Thymus (tissue), 11 donors: ENCODE results near the gene PDIA4. TPM values are rescaled to one million over a fixed set of nuclear protein-coding genes. Genes with fewer than 3 reads are reported as not detected.
A peak's percentile ranks its signal among the peaks of the same experiment; 100 is the strongest.

Experiments used
- DNase-seq, 9 donors: peaks; one replicate each; pipeline ENCODE4 v3.0.0-alpha.2; 2013; ENCODE audit warnings: low spot score in 9 of 9, low read depth in 6 of 9, missing footprints in 1 of 9
- H3K27ac ChIP-seq, 2 donors: one replicate each; pipeline ENCODE4 v1.5.1; 2013; ENCODE audit warnings: control low read depth in 1 of 2, low read depth in 1 of 2, low read length in 1 of 2, mild to moderate bottlenecking in 1 of 2, moderate library complexity in 1 of 2
- H3K27me3 ChIP-seq, 2 donors: one replicate each; pipeline ENCODE4 v1.5.1; 2013; ENCODE audit warnings: low read length in 1 of 2; ENCODE audit not compliant: control insufficient read depth in 2 of 2, insufficient read depth in 1 of 2
- H3K36me3 ChIP-seq, 2 donors: one replicate each; pipeline ENCODE4 v1.5.1; 2013; ENCODE audit warnings: low read length in 1 of 2, mild to moderate bottlenecking in 1 of 2, moderate library complexity in 1 of 2; ENCODE audit not compliant: control insufficient read depth in 2 of 2, insufficient read depth in 2 of 2
- H3K4me1 ChIP-seq, 2 donors: one replicate each; pipeline ENCODE4 v1.5.1; 2013; ENCODE audit warnings: low read length in 2 of 2; ENCODE audit not compliant: control insufficient read depth in 2 of 2, insufficient read depth in 2 of 2
- H3K4me3 ChIP-seq, 2 donors: one replicate each; pipeline ENCODE4 v1.5.1; 2013; ENCODE audit warnings: low read length in 2 of 2, control low read depth in 1 of 2, mild to moderate bottlenecking in 1 of 2
- H3K9me3 ChIP-seq, 2 donors: one replicate each; pipeline ENCODE4 v1.5.1; 2013; ENCODE audit warnings: low read length in 1 of 2, mild to moderate bottlenecking in 1 of 2; ENCODE audit not compliant: control insufficient read depth in 2 of 2, insufficient read depth in 1 of 2
- WGBS: extraction: QIAGEN DNeasy Blood & Tissue Kit; methylation state at CpG from one replicate; pipeline ENCODE4 v1.1.7; 2013; 5-methylcytosine and 5-hydroxymethylcytosine counted together
- polyA plus RNA-seq: library from polyadenylated mRNA; stranded (reverse); fragments of 200-250 nt; gene quantifications from one replicate; pipeline ENCODE4 v1.2.3, GENCODE V29; 2013
- total RNA-seq: library from RNA; stranded (reverse); fragments of 120-200 nt; gene quantifications from one replicate; pipeline ENCODE4 v1.2.4, GENCODE V29; 2013
- donor health status: healthy.

The PDIA4 gene
- total and polyA plus RNA-seq, 2 donors, result 53.3 to 93.1 TPM

- Histone ChIP-seq H3K27me3 (no peaks in the 10 kb centered on the region), H3K27ac (no peak overlapping the region), H3K4me3 (no peak overlapping the region), H3K4me1 (no peaks in the 10 kb centered on the region), H3K36me3 (no peaks in the 10 kb centered on the region), H3K9me3 (no peaks in the 10 kb centered on the region)
- WGBS, result 96% methylated on average over 3 of the region's 3 CpGs
- no peak for DNase-seq
These were observed 52.4 kb downstream of the PDIA4 start for GRCh38 chr7:148975896-148976295.

- Histone ChIP-seq H3K27me3 (no peaks in the 10 kb centered on the region), H3K36me3 (no peaks in the 10 kb centered on the region), H3K9me3 (no peaks in the 10 kb centered on the region), H3K4me1 (no peaks in the 10 kb centered on the region), H3K27ac (no peak overlapping the region), H3K4me3 (no peak overlapping the region)
- 95% methylated on average over 6 of the region's 6 CpGs for WGBS
- DNase-seq, result no peak
These were observed 55.0 kb downstream of the PDIA4 start for GRCh38 chr7:148973256-148973655.

- H3K9me3 ChIP-seq, result no peaks in the 10 kb centered on the region
- no peak overlapping the region for H3K27ac ChIP-seq
- no peaks in the 10 kb centered on the region for H3K27me3 ChIP-seq
- H3K4me3 ChIP-seq, result no peak overlapping the region
- no peaks in the 10 kb centered on the region for H3K4me1 ChIP-seq
- no peak for DNase-seq
- WGBS, result 37% methylated on average over 7 of the region's 7 CpGs
- H3K36me3 ChIP-seq, result no peaks in the 10 kb centered on the region
These were observed 55.9 kb downstream of the PDIA4 start for GRCh38 chr7:148972375-148972774.

- WGBS, result 97% methylated on average over 3 of the region's 3 CpGs
These were observed 60.7 kb downstream of the PDIA4 start for GRCh38 chr7:148967602-148968001.

GRCh38 chr7:148967032-148967372, 61.3 kb downstream of the PDIA4 start:
- 35% methylated on average over 13 of the region's 13 CpGs for WGBS
- H3K4me1 ChIP-seq, result peaks cover 0 to 14% of the 10 kb centered on the region in 2 donors
- H3K4me3 ChIP-seq, result peak overlapping the region in 1 of 2 donors; percentile 14

More at GRCh38 chr7:148967602-148968001, 60.7 kb downstream of the PDIA4 start:
- Histone ChIP-seq H3K27me3 (peaks cover 0 to 6% of the 10 kb centered on the region in 2 donors), H3K4me3 (no peak overlapping the region), H3K9me3 (no peaks in the 10 kb centered on the region), H3K4me1 (peaks cover 0 to 12% of the 10 kb centered on the region in 2 donors), H3K36me3 (no peaks in the 10 kb centered on the region), H3K27ac (no peak overlapping the region)
- DNase-seq, result no peak

GRCh38 chr7:148964483-148965267, 63.6 kb downstream of the PDIA4 start:
- no peak for DNase-seq
- WGBS, result 60% methylated on average over 15 of the region's 15 CpGs
- H3K4me3 ChIP-seq, result peak overlapping the region in 1 of 2 donors; percentile 69
- no peaks in the 10 kb centered on the region for H3K36me3 ChIP-seq
- no peaks in the 10 kb centered on the region for H3K9me3 ChIP-seq
- H3K27ac ChIP-seq, result no peak overlapping the region
- H3K27me3 ChIP-seq, result peaks cover 0 to 6% of the 10 kb centered on the region in 2 donors
- peaks cover 0 to 14% of the 10 kb centered on the region in 2 donors for H3K4me1 ChIP-seq

More at GRCh38 chr7:148967032-148967372, 61.3 kb downstream of the PDIA4 start:
- H3K9me3 ChIP-seq, result no peaks in the 10 kb centered on the region
- H3K27me3 ChIP-seq, result peaks cover 0 to 6% of the 10 kb centered on the region in 2 donors
- no peaks in the 10 kb centered on the region for H3K36me3 ChIP-seq
- no peak for DNase-seq
- H3K27ac ChIP-seq, result no peak overlapping the region

- peaks cover 0 to 6% of the 10 kb centered on the region in 2 donors for H3K27me3 ChIP-seq
- peaks cover 0 to 14% of the 10 kb centered on the region in 2 donors for H3K4me1 ChIP-seq
- no peaks in the 10 kb centered on the region for H3K9me3 ChIP-seq
- no peak for DNase-seq
- H3K36me3 ChIP-seq, result no peaks in the 10 kb centered on the region
- peak overlapping the region; percentile 47 to 69 for H3K4me3 ChIP-seq
- WGBS, result 44% methylated on average over 20 of the region's 20 CpGs
- H3K27ac ChIP-seq, result no peak overlapping the region
These were observed 64.5 kb downstream of the PDIA4 start for GRCh38 chr7:148963583-148964482.

- peak overlapping the region; percentile 47 to 69 for H3K4me3 ChIP-seq
- H3K36me3 ChIP-seq, result no peaks in the 10 kb centered on the region
- H3K9me3 ChIP-seq, result no peaks in the 10 kb centered on the region
- DNase-seq, result peak in 7 of 9 donors; percentile 71 to 89 (median 77)
- H3K4me1 ChIP-seq, result peaks cover 0 to 14% of the 10 kb centered on the region in 2 donors
- WGBS, result under 1% methylated on average over 5 of the region's 5 CpGs
- H3K27me3 ChIP-seq, result peaks cover 0 to 6% of the 10 kb centered on the region in 2 donors
- H3K27ac ChIP-seq, result peak overlapping the region in 1 of 2 donors; percentile 27
These were observed 65.3 kb downstream of the PDIA4 start for GRCh38 chr7:148962823-148963582.
